Naive thymus-derived CD8-positive, alpha-beta T cell (primary cell): ENCODE results near the gene DAZL. TPM values are rescaled to one million over a fixed set of nuclear protein-coding genes. Genes with fewer than 3 reads are reported as not detected.

Experiments used
- ATAC-seq, 2 donors: fragments of 150-1000 bp; cut with Tn5 transposase in 1 of 2; sonication (Bioruptor Pico), chemical (Tn5 transposase) in 1 of 2; 1 replicate in 1 of 2; 2 replicates in 1 of 2; pipeline ENCODE4 v1.10.0; 2021; ENCODE audit warnings: mild to moderate bottlenecking in 2 of 2, moderate library complexity in 2 of 2
- POLR2A ChIA-PET: fragments of 350-600 bp; sonication (Branson Sonifier 250); formaldehyde crosslinking; loops from one replicate; lab custom pipeline; 2021; ENCODE audit warnings: antibody characterized with exemption; lab: Charles Lee
- DNase-seq, 10 donors: peaks; one replicate each; pipeline versions ENCODE4 v3.0.0 to v3.0.0-alpha.2; 2020 to 2022
- H3K27ac Mint-ChIP-seq, 10 donors: one replicate each; pipeline ENCODE4 v1.8.0; 2020 to 2022; ENCODE audit warnings: mild to moderate bottlenecking in 10 of 10, mixed read lengths in 10 of 10, moderate library complexity in 4 of 10, inconsistent platforms in 1 of 10
- H3K27me3 Mint-ChIP-seq, 5 donors: one replicate each; pipeline ENCODE4 v1.8.0; 2021 to 2022; ENCODE audit warnings: mixed read lengths in 5 of 5
- H3K36me3 Mint-ChIP-seq, 3 donors: one replicate each; pipeline ENCODE4 v1.8.0; 2020 to 2022; ENCODE audit warnings: mixed read lengths in 3 of 3, mild to moderate bottlenecking in 2 of 3, inconsistent platforms in 1 of 3
- H3K4me1 Mint-ChIP-seq, 4 donors: one replicate each; pipeline ENCODE4 v1.8.0; 2021 to 2022; ENCODE audit warnings: mixed read lengths in 4 of 4
- H3K4me3 Mint-ChIP-seq, 10 donors: one replicate each; pipeline ENCODE4 v1.8.0; 2020 to 2022; ENCODE audit warnings: mild to moderate bottlenecking in 10 of 10, mixed read lengths in 10 of 10, moderate library complexity in 6 of 10, inconsistent platforms in 1 of 10
- H3K9me3 Mint-ChIP-seq, 9 donors: one replicate each; pipeline ENCODE4 v1.8.0; 2020 to 2022; ENCODE audit warnings: mixed read lengths in 9 of 9, mild to moderate bottlenecking in 3 of 9, inconsistent platforms in 1 of 9, moderate library complexity in 1 of 9
- polyA plus RNA-seq, 3 donors: library from polyadenylated mRNA; unstranded; fragments of 300-500 nt; fragmentation: Illumina TruSeq; gene quantifications; one replicate each; pipeline ENCODE4 v1.2.3, GENCODE V29; 2021
- total RNA-seq, 8 experiments: library from RNA in 2 of 8; stranded (reverse) in 2 of 8; gene quantifications; one replicate each; pipeline ENCODE4 v1.2.3 and lab custom pipeline; 2021 to 2026

DAZL gene
- total and polyA plus RNA-seq, 5 experiments from 2014 or later: not detected

GRCh38 chr3:16608816-16609215 is 3.6 kb upstream of the DAZL start:
- peaks cover 0 to 1% (median 0%) of the 10 kb centered on the region in 9 donors for H3K9me3 Mint-ChIP-seq

GRCh38 chr3:16607718-16608117 is 2.5 kb upstream of the DAZL start:
- DNase-seq: no peak
- peaks cover 0 to 2% (median 0%) of the 10 kb centered on the region in 5 donors for H3K27me3 Mint-ChIP-seq
- no peaks in the 10 kb centered on the region for H3K36me3 Mint-ChIP-seq
- no peaks in the 10 kb centered on the region for H3K4me1 Mint-ChIP-seq
- H3K9me3 Mint-ChIP-seq: peaks cover 0 to 1% (median 0%) of the 10 kb centered on the region in 9 donors
- H3K27ac Mint-ChIP-seq: no peak overlapping the region
- ATAC-seq: no peak
- POLR2A ChIA-PET: no interaction called here
- H3K4me3 Mint-ChIP-seq: no peak overlapping the region

More at GRCh38 chr3:16608816-16609215, 3.6 kb upstream of the DAZL start:
- Mint-ChIP-seq H3K36me3 (no peaks in the 10 kb centered on the region), H3K27me3 (peaks cover 0 to 2% (median 0%) of the 10 kb centered on the region in 5 donors), H3K27ac (no peak overlapping the region), H3K4me1 (no peaks in the 10 kb centered on the region), H3K4me3 (no peak overlapping the region)
- no peak for DNase-seq
- no peak for ATAC-seq
- POLR2A ChIA-PET: no interaction called here

- H3K27me3 Mint-ChIP-seq: peaks cover 0 to 2% (median 0%) of the 10 kb centered on the region in 5 donors
- POLR2A ChIA-PET: no interaction called here
- ATAC-seq (no peak), DNase-seq (no peak)
- H3K9me3 Mint-ChIP-seq: peaks cover 0 to 1% (median 0%) of the 10 kb centered on the region in 9 donors
- H3K4me1 Mint-ChIP-seq: no peaks in the 10 kb centered on the region
- H3K4me3 Mint-ChIP-seq: no peak overlapping the region
- no peak overlapping the region for H3K27ac Mint-ChIP-seq
- H3K36me3 Mint-ChIP-seq: no peaks in the 10 kb centered on the region
Measured at GRCh38 chr3:16606398-16606797, 1.2 kb upstream of the DAZL start.

GRCh38 chr3:16605966-16606365 is 743 bp upstream of the DAZL start:
- Mint-ChIP-seq H3K4me3 (no peak overlapping the region), H3K27me3 (peaks cover 0 to 4% (median 0%) of the 10 kb centered on the region in 5 donors), H3K27ac (no peak overlapping the region), H3K9me3 (peaks cover 0 to 1% (median 0%) of the 10 kb centered on the region in 9 donors), H3K4me1 (peaks cover 0 to 3% (median 2%) of the 10 kb centered on the region in 4 donors), H3K36me3 (no peaks in the 10 kb centered on the region)
- DNase-seq (no peak), ATAC-seq (no peak)
- POLR2A ChIA-PET: no interaction called here

- H3K9me3 Mint-ChIP-seq: peaks cover 0 to 1% (median 0%) of the 10 kb centered on the region in 9 donors
- no peak overlapping the region for H3K4me3 Mint-ChIP-seq
- H3K36me3 Mint-ChIP-seq: no peaks in the 10 kb centered on the region
- H3K27ac Mint-ChIP-seq: no peak overlapping the region
- DNase-seq (no peak), ATAC-seq (no peak)
- peaks cover 0 to 9% (median 0%) of the 10 kb centered on the region in 5 donors for H3K27me3 Mint-ChIP-seq
- peaks cover 0 to 5% (median 2%) of the 10 kb centered on the region in 4 donors for H3K4me1 Mint-ChIP-seq
- POLR2A ChIA-PET: no interaction called here
Measured at GRCh38 chr3:16604433-16604832, 790 bp downstream of the DAZL start.

GRCh38 chr3:16601537-16602005 is 3.7 kb downstream of the DAZL start:
- POLR2A ChIA-PET: no interaction called here
- no peaks in the 10 kb centered on the region for H3K9me3 Mint-ChIP-seq
- no peak for ATAC-seq
- no peak overlapping the region for H3K4me3 Mint-ChIP-seq
- peaks cover 0 to 5% (median 3%) of the 10 kb centered on the region in 4 donors for H3K4me1 Mint-ChIP-seq
- H3K36me3 Mint-ChIP-seq: no peaks in the 10 kb centered on the region
- peaks cover 0 to 11% (median 0%) of the 10 kb centered on the region in 5 donors for H3K27me3 Mint-ChIP-seq
- H3K27ac Mint-ChIP-seq: no peak overlapping the region
- DNase-seq: no peak

GRCh38 chr3:16600780-16601536 is 4.3 kb downstream of the DAZL start:
- Mint-ChIP-seq H3K36me3 (no peaks in the 10 kb centered on the region), H3K4me3 (no peak overlapping the region), H3K27ac (no peak overlapping the region), H3K9me3 (no peaks in the 10 kb centered on the region), H3K27me3 (peaks cover 0 to 11% (median 0%) of the 10 kb centered on the region in 5 donors), H3K4me1 (peaks cover 0 to 5% (median 3%) of the 10 kb centered on the region in 4 donors)
- POLR2A ChIA-PET: no interaction called here
- ATAC-seq (peak; percentile 47 to 68), DNase-seq (peak; percentile 61 to 89 (median 76))

GRCh38 chr3:16599694-16600093 is 5.5 kb downstream of the DAZL start:
- Mint-ChIP-seq H3K9me3 (no peaks in the 10 kb centered on the region), H3K36me3 (no peaks in the 10 kb centered on the region), H3K4me1 (peaks cover 0 to 5% (median 3%) of the 10 kb centered on the region in 4 donors), H3K27me3 (peaks cover 0 to 11% (median 0%) of the 10 kb centered on the region in 5 donors), H3K27ac (no peak overlapping the region), H3K4me3 (no peak overlapping the region)
- no peak for DNase-seq
- POLR2A ChIA-PET: no interaction called here
- no peak for ATAC-seq

- POLR2A ChIA-PET: no interaction called here
- Mint-ChIP-seq H3K36me3 (no peaks in the 10 kb centered on the region), H3K27ac (no peak overlapping the region), H3K4me1 (peaks cover 0 to 5% (median 3%) of the 10 kb centered on the region in 4 donors), H3K27me3 (peaks cover 0 to 11% (median 0%) of the 10 kb centered on the region in 5 donors), H3K9me3 (no peaks in the 10 kb centered on the region), H3K4me3 (peak overlapping the region in 1 of 10 donors; percentile 39)
- DNase-seq (no peak), ATAC-seq (no peak)
Measured at GRCh38 chr3:16596352-16597032, 8.7 kb downstream of the DAZL start.

- Mint-ChIP-seq H3K4me1 (peaks cover 0 to 2% (median under 1%) of the 10 kb centered on the region in 4 donors), H3K27me3 (peaks cover 0 to 11% (median 0%) of the 10 kb centered on the region in 5 donors), H3K27ac (no peak overlapping the region), H3K9me3 (no peaks in the 10 kb centered on the region), H3K36me3 (no peaks in the 10 kb centered on the region), H3K4me3 (no peak overlapping the region)
- POLR2A ChIA-PET: no interaction called here
- DNase-seq (no peak), ATAC-seq (no peak)
Measured at GRCh38 chr3:16595778-16596177, 9.4 kb downstream of the DAZL start.

- Mint-ChIP-seq H3K4me3 (no peak overlapping the region), H3K36me3 (no peaks in the 10 kb centered on the region), H3K4me1 (peaks cover 0 to 10% (median 1%) of the 10 kb centered on the region in 4 donors), H3K27ac (peak overlapping the region in 1 of 10 donors; percentile 37), H3K27me3 (peaks cover 0 to 3% (median 0%) of the 10 kb centered on the region in 5 donors), H3K9me3 (no peaks in the 10 kb centered on the region)
- ATAC-seq (no peak), DNase-seq (no peak)
- POLR2A ChIA-PET: no interaction called here
Measured at GRCh38 chr3:16589867-16590624, 15.2 kb downstream of the DAZL start.

GRCh38 chr3:16589120-16589519 is 16.1 kb downstream of the DAZL start:
- Mint-ChIP-seq H3K4me1 (peaks cover 0 to 10% (median 1%) of the 10 kb centered on the region in 4 donors), H3K27me3 (peaks cover 0 to 3% (median 0%) of the 10 kb centered on the region in 5 donors), H3K27ac (no peak overlapping the region), H3K36me3 (no peaks in the 10 kb centered on the region), H3K4me3 (no peak overlapping the region), H3K9me3 (no peaks in the 10 kb centered on the region)
- DNase-seq (no peak), ATAC-seq (no peak)
- POLR2A ChIA-PET: no interaction called here
